GM12892 (cell line): ENCODE results near the gene ALDH1A1.

Experiments used
- POLR2A ChIP-seq: IDR thresholded peaks from 2 replicates; pipeline ENCODE4 v1.6.1; 2011; ENCODE audit warnings: low read depth, low read length, control low read depth
- POLR2AphosphoS5 ChIP-seq: IDR thresholded peaks from 2 replicates; pipeline ENCODE4 v1.6.1; 2011; ENCODE audit warnings: low read depth, low read length, control low read depth
- TAF1 ChIP-seq: IDR thresholded peaks from 2 replicates; pipeline ENCODE4 v1.6.1; 2011; ENCODE audit warnings: low read depth, mild to moderate bottlenecking, control low read depth, low read length, borderline replicate concordance

DNA sequence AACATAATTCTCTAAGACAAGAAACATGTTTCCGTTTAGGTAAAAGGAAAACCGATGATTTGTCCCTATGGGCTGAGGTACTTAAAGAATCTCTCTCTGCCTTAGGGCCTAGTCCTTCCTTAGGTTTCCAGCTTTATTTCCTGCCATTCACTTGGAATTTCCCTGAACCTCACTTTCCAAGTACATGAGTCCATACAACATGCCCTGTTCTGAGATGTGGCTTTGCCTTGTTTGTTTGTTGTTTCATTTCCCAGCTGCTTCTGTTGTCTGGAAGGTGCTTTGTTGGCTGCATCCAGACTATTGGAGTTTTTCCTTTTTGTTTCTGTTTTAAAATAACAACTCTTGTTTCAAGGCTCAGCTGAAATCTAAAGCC lies 95.2 kb downstream of the ALDH1A1 start:
- TF ChIP-seq TAF1 (no peak), POLR2AphosphoS5 (no peak), POLR2A (no peak)
